Measurements from ENCODE around the gene ZAR1.

The ZAR1 gene

DNA sequence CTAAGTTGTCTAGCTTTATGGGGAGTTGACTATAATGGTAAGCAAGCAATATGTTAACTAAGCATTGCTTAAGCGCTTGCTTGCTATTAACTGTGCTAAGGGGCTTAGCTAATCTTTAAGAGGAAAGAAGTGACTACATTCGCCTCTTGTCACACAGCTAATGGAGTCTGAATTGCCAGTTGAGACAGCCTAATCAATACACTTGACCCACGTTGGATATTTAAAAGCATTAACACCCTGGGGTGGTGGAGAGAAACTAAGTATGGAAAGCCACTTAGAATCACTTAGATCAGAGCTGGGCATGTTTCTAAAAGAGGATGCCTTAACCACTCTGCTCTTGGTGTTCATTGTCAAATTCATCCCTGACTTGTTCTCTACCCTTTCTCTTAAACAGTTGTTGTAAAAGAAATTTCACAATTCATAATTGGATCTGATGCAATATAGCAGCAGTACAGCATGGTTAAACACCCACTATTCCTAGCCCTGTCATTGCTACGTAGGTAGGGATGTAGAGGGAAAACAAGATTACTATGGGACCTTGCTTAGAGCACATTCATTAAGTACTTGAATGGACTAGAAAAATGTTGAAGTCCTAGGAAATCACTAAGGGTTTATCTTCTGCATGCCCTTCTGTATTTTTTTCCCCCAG lies 3.5 kb downstream of the ZAR1 start:
- H3K27me3 ChIP-seq (ENCODE audit: control insufficient read depth, insufficient read depth, low read length) = peaks cover 13% of the 10 kb centered on the region
- H3K36me3 ChIP-seq (ENCODE audit: control insufficient read depth, insufficient read depth, low read length) = no peaks in the 10 kb centered on the region
- H3K4me1 ChIP-seq (ENCODE audit: control insufficient read depth, insufficient read depth, low read length) = no peaks in the 10 kb centered on the region
- no peak overlapping the region for H3K4me3 ChIP-seq (ENCODE audit: low read length)
- no peak overlapping the region for H3K27ac ChIP-seq (ENCODE audit: low read depth, low read length)
- H3K9ac ChIP-seq (ENCODE audit: low read length) = no peak overlapping the region

- H3K27ac ChIP-seq (ENCODE audit: low read depth, low read length) = no peak overlapping the region
- H3K36me3 ChIP-seq (ENCODE audit: control insufficient read depth, insufficient read depth, low read length) = peaks cover 3% of the 10 kb centered on the region
- no peak overlapping the region for H3K4me3 ChIP-seq (ENCODE audit: low read length)
- no peak overlapping the region for H3K9ac ChIP-seq (ENCODE audit: low read length)
- peaks cover 9% of the 10 kb centered on the region for H3K27me3 ChIP-seq (ENCODE audit: control insufficient read depth, insufficient read depth, low read length)
- H3K4me1 ChIP-seq (ENCODE audit: control insufficient read depth, insufficient read depth, low read length) = no peaks in the 10 kb centered on the region
Observed at GRCh38 chr4:48495941-48496340, 5.9 kb downstream of the ZAR1 start.

GRCh38 chr4:48498895-48499294 lies 8.8 kb downstream of the ZAR1 start:
- Histone ChIP-seq H3K27ac (ENCODE audit: low read depth, low read length) (no peak overlapping the region), H3K4me1 (ENCODE audit: control insufficient read depth, insufficient read depth, low read length) (no peaks in the 10 kb centered on the region), H3K9ac (ENCODE audit: low read length) (no peak overlapping the region), H3K4me3 (ENCODE audit: low read length) (no peak overlapping the region), H3K36me3 (ENCODE audit: control insufficient read depth, insufficient read depth, low read length) (peaks cover 7% of the 10 kb centered on the region), H3K27me3 (ENCODE audit: control insufficient read depth, insufficient read depth, low read length) (no peaks in the 10 kb centered on the region)

DNA sequence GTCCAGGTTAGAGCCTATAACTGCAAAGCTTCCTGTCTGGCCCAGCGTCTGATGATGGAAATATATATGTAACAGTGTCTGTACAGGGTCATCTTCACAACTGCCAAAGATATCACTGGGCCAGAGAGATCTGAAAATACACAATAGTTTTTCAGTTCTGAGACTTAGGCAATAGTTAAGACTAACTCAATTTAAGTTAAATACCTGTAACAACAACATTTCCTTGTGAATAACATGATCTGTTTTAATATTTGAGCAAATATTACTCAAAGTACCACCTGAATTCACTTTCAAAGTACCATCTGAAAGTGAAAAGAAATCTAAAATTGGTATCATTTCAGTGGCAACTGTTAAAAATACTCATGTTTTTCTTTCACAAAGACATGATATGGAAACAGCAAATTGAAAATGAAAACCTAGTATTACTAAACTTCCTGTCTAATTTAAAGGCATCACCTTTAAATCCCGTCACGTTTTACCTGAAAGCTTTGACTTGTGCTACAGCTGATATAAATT lies 9.6 kb downstream of the ZAR1 start:
- H3K36me3 ChIP-seq (ENCODE audit: control insufficient read depth, insufficient read depth, low read length) = peaks cover 7% of the 10 kb centered on the region
- no peaks in the 10 kb centered on the region for H3K4me1 ChIP-seq (ENCODE audit: control insufficient read depth, insufficient read depth, low read length)
- no peak overlapping the region for H3K9ac ChIP-seq (ENCODE audit: low read length)
- no peak overlapping the region for H3K27ac ChIP-seq (ENCODE audit: low read depth, low read length)
- no peaks in the 10 kb centered on the region for H3K27me3 ChIP-seq (ENCODE audit: control insufficient read depth, insufficient read depth, low read length)
- H3K4me3 ChIP-seq (ENCODE audit: low read length) = no peak overlapping the region

DNA sequence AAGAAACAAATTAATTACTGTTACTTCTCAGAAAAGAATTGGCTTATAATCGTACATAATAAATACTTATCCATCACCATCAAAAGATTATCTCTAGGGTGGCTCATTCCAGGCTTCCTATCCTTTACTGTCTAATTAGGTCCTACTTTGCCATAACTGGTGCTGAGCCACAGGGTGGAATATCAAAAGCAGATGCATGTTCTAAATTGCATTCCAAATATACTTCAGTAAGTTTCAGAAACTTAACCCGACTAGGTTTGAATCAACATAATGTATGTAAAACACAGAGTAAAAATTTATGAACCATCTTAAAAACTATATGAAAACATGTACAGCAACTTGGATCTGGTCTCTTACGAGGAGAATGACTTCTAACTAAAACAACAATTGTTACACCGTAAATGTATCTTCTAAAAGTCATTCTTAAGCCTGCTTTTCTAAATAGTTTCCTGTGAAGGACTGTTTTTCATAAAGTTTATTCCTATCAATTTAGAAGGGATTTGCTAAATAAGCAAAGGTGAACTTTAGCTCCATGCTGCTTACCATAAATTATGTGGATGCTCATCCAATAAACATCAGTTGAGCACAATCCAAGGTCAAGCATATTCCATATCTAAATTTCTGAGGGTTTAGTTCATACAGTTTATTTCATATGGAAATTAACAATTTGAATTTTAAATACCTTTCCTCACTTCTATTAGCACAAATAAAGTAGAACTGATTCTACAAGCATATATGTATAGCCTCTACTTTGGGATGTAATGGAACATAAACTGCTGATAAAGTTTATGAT lies 13.4 kb downstream of the ZAR1 start:
- H3K27ac ChIP-seq (ENCODE audit: low read depth, low read length) = no peak overlapping the region
- H3K27me3 ChIP-seq (ENCODE audit: control insufficient read depth, insufficient read depth, low read length) = no peaks in the 10 kb centered on the region
- H3K36me3 ChIP-seq (ENCODE audit: control insufficient read depth, insufficient read depth, low read length) = peaks cover 7% of the 10 kb centered on the region
- H3K4me3 ChIP-seq (ENCODE audit: low read length) = no peak overlapping the region
- H3K9ac ChIP-seq (ENCODE audit: low read length) = no peak overlapping the region
- H3K4me1 ChIP-seq (ENCODE audit: control insufficient read depth, insufficient read depth, low read length) = no peaks in the 10 kb centered on the region

DNA sequence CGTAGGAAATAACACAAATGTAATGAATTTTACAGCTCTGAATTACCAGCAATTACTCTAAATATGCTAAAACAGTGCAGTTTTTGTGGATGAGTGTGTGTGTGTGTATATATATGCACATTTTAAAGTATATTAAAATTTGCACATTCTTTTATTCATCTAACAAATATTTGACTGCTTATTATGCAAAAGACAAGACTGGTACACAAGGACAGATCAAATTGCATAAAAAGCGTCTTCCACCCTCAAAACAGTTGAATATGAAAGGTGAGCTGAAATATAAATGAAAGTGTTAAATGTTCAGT lies 13.9 kb downstream of the ZAR1 start:
- H3K36me3 ChIP-seq (ENCODE audit: control insufficient read depth, insufficient read depth, low read length) = peaks cover 7% of the 10 kb centered on the region

DNA sequence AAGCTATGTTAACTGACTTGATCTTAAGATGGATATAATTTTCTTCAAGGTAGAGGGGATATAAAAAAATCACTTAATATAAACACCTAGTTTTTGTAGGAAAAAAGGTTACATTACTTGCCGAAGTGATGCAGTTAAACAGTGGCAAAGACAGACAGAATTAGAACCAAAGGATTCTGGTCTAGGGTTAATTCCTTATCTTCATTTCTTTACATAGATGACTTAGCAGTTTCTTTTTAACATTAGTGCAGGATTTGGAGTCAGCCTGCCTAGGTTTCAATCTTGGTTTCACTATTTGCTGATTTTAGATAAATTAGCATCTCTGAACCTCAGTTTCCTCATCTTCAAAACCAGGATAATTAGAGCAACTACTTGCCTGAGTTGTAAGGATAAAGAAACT lies 14.3 kb downstream of the ZAR1 start:
- no peaks in the 10 kb centered on the region for H3K27me3 ChIP-seq (ENCODE audit: control insufficient read depth, insufficient read depth, low read length)
- H3K4me1 ChIP-seq (ENCODE audit: control insufficient read depth, insufficient read depth, low read length) = no peaks in the 10 kb centered on the region
- no peak overlapping the region for H3K9ac ChIP-seq (ENCODE audit: low read length)
- H3K36me3 ChIP-seq (ENCODE audit: control insufficient read depth, insufficient read depth, low read length) = peaks cover 7% of the 10 kb centered on the region
- H3K27ac ChIP-seq (ENCODE audit: low read depth, low read length) = no peak overlapping the region
- no peak overlapping the region for H3K4me3 ChIP-seq (ENCODE audit: low read length)

More for the DNA sequence above, 13.9 kb downstream of the ZAR1 start:
- Histone ChIP-seq H3K4me3 (ENCODE audit: low read length) (no peak overlapping the region), H3K27ac (ENCODE audit: low read depth, low read length) (no peak overlapping the region), H3K27me3 (ENCODE audit: control insufficient read depth, insufficient read depth, low read length) (no peaks in the 10 kb centered on the region), H3K4me1 (ENCODE audit: control insufficient read depth, insufficient read depth, low read length) (no peaks in the 10 kb centered on the region), H3K9ac (ENCODE audit: low read length) (no peak overlapping the region)

- no peak overlapping the region for H3K9ac ChIP-seq (ENCODE audit: low read length)
- no peaks in the 10 kb centered on the region for H3K27me3 ChIP-seq (ENCODE audit: control insufficient read depth, insufficient read depth, low read length)
- H3K36me3 ChIP-seq (ENCODE audit: control insufficient read depth, insufficient read depth, low read length) = peaks cover 11% of the 10 kb centered on the region
- H3K27ac ChIP-seq (ENCODE audit: low read depth, low read length) = no peak overlapping the region
- H3K4me1 ChIP-seq (ENCODE audit: control insufficient read depth, insufficient read depth, low read length) = no peaks in the 10 kb centered on the region
- H3K4me3 ChIP-seq (ENCODE audit: low read length) = no peak overlapping the region
Observed at GRCh38 chr4:48506716-48507115, 16.7 kb downstream of the ZAR1 start.

DNA sequence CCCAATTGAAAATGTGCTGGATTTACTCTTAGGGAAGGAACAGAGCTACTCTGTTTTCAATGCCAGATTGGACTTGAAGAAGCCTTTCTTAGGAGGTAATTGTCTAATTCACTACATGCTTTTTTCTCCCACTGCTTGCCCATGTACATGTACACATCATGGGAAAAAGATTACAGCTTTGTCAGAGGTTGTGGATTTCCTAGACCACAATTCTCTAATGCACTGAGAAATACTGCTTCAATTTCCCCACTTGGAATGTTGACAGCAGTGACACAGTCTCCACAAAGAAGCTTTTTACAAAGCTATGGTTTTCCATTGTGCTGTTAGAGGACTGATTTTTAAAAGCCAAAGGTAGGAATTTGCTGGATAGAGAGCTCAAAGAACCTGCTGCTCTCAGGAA lies 19.5 kb downstream of the ZAR1 start:
- H3K4me1 ChIP-seq (ENCODE audit: control insufficient read depth, insufficient read depth, low read length) = no peaks in the 10 kb centered on the region
- H3K27ac ChIP-seq (ENCODE audit: low read depth, low read length) = no peak overlapping the region
- peaks cover 21% of the 10 kb centered on the region for H3K36me3 ChIP-seq (ENCODE audit: control insufficient read depth, insufficient read depth, low read length)
- no peaks in the 10 kb centered on the region for H3K27me3 ChIP-seq (ENCODE audit: control insufficient read depth, insufficient read depth, low read length)
- no peak overlapping the region for H3K9ac ChIP-seq (ENCODE audit: low read length)
- H3K4me3 ChIP-seq (ENCODE audit: low read length) = no peak overlapping the region

- no peaks in the 10 kb centered on the region for H3K27me3 ChIP-seq (ENCODE audit: control insufficient read depth, insufficient read depth, low read length)
- H3K36me3 ChIP-seq (ENCODE audit: control insufficient read depth, insufficient read depth, low read length) = peaks cover 33% of the 10 kb centered on the region
- no peaks in the 10 kb centered on the region for H3K4me1 ChIP-seq (ENCODE audit: control insufficient read depth, insufficient read depth, low read length)
- no peak overlapping the region for H3K9ac ChIP-seq (ENCODE audit: low read length)
- H3K4me3 ChIP-seq (ENCODE audit: low read length) = no peak overlapping the region
- H3K27ac ChIP-seq (ENCODE audit: low read depth, low read length) = no peak overlapping the region
Observed at GRCh38 chr4:48518143-48518542, 28.1 kb downstream of the ZAR1 start.

- Histone ChIP-seq H3K4me1 (ENCODE audit: control insufficient read depth, insufficient read depth, low read length) (no peaks in the 10 kb centered on the region), H3K9ac (ENCODE audit: low read length) (no peak overlapping the region), H3K27ac (ENCODE audit: low read depth, low read length) (no peak overlapping the region), H3K27me3 (ENCODE audit: control insufficient read depth, insufficient read depth, low read length) (no peaks in the 10 kb centered on the region), H3K36me3 (ENCODE audit: control insufficient read depth, insufficient read depth, low read length) (peaks cover 46% of the 10 kb centered on the region), H3K4me3 (ENCODE audit: low read length) (no peak overlapping the region)
Observed at GRCh38 chr4:48526406-48526805, 36.4 kb downstream of the ZAR1 start.

- no peak overlapping the region for H3K9ac ChIP-seq (ENCODE audit: low read length)
- H3K36me3 ChIP-seq (ENCODE audit: control insufficient read depth, insufficient read depth, low read length) = peaks cover 20% of the 10 kb centered on the region
- H3K27me3 ChIP-seq (ENCODE audit: control insufficient read depth, insufficient read depth, low read length) = no peaks in the 10 kb centered on the region
- H3K4me1 ChIP-seq (ENCODE audit: control insufficient read depth, insufficient read depth, low read length) = no peaks in the 10 kb centered on the region
- no peak overlapping the region for H3K4me3 ChIP-seq (ENCODE audit: low read length)
- no peak overlapping the region for H3K27ac ChIP-seq (ENCODE audit: low read depth, low read length)
Observed at GRCh38 chr4:48538358-48538757, 48.3 kb downstream of the ZAR1 start.

DNA sequence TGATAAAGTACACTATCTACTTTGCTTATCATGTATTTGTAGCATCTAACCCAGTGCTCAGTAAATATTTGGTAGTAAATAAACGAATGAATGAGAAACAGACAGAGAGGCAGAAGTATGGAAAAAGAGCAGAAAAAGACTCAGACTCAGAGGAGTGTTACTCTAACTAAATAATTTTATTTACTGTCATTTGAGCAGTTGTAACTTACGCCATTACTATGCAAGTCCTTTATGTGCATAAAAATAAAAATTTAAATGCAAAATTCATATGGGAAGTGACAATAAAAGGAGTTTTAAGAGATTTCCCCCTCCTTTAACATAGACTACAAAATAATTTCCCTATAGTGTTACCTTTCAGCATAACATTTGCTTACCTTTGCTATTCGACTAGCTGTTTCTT lies 49.5 kb downstream of the ZAR1 start:
- Histone ChIP-seq H3K36me3 (ENCODE audit: control insufficient read depth, insufficient read depth, low read length) (peaks cover 24% of the 10 kb centered on the region), H3K4me1 (ENCODE audit: control insufficient read depth, insufficient read depth, low read length) (no peaks in the 10 kb centered on the region), H3K27me3 (ENCODE audit: control insufficient read depth, insufficient read depth, low read length) (no peaks in the 10 kb centered on the region), H3K9ac (ENCODE audit: low read length) (no peak overlapping the region), H3K27ac (ENCODE audit: low read depth, low read length) (no peak overlapping the region), H3K4me3 (ENCODE audit: low read length) (no peak overlapping the region)
